Lung (tissue), 12 donors: ENCODE measurements around the gene TENT4A. TPM values are rescaled to one million over a fixed set of nuclear protein-coding genes. Genes with fewer than 3 reads are reported as not detected.

Experiments
- ATAC-seq: fragments of 200-7000 bp; cut with Tn5 transposase; one replicate; pipeline ENCODE4 v1.9.1; 2020; ENCODE audit warnings: moderate number of reproducible peaks; ENCODE audit not compliant: insufficient read depth, low FRiP score
- DNase-seq, 3 donors: peaks; one replicate each; pipeline ENCODE4 v3.0.0-alpha.2; 2013 to 2017
- H3K27ac ChIP-seq, 2 donors: one replicate each; pipeline ENCODE4 v1.5.1; 2013; ENCODE audit warnings: mild to moderate bottlenecking in 2 of 2, moderate library complexity in 2 of 2, control low read depth in 1 of 2, inconsistent platforms in 1 of 2, low read depth in 1 of 2, low read length in 1 of 2
- H3K27me3 ChIP-seq, 3 donors: one replicate each; pipeline ENCODE4 v1.5.1; 2013; ENCODE audit warnings: low read length in 2 of 3; ENCODE audit not compliant: control insufficient read depth in 3 of 3, insufficient read depth in 3 of 3
- H3K36me3 ChIP-seq, 4 donors: one replicate each; pipeline ENCODE4 v1.5.1; 2013; ENCODE audit warnings: low read length in 4 of 4, mild to moderate bottlenecking in 1 of 4, moderate library complexity in 1 of 4; ENCODE audit not compliant: control insufficient read depth in 4 of 4, insufficient read depth in 4 of 4
- H3K4me1 ChIP-seq, 5 donors: one replicate each; pipeline ENCODE4 v1.5.1; 2013; ENCODE audit warnings: low read length in 5 of 5, mild to moderate bottlenecking in 2 of 5, moderate library complexity in 1 of 5; ENCODE audit not compliant: control insufficient read depth in 5 of 5, insufficient read depth in 5 of 5
- H3K4me3 ChIP-seq: one replicate; pipeline ENCODE4 v1.5.1; 2013; ENCODE audit warnings: mild to moderate bottlenecking, control low read depth, moderate library complexity
- H3K9ac ChIP-seq, 2 donors: one replicate each; pipeline ENCODE4 v1.5.1; 2013; ENCODE audit warnings: low read length in 2 of 2, control low read depth in 1 of 2; ENCODE audit not compliant: insufficient read depth in 1 of 2
- H3K9me3 ChIP-seq, 4 donors: one replicate each; pipeline ENCODE4 v1.5.1; 2013; ENCODE audit warnings: low read length in 3 of 4, mild to moderate bottlenecking in 1 of 4, moderate library complexity in 1 of 4; ENCODE audit not compliant: control insufficient read depth in 4 of 4, insufficient read depth in 3 of 4
- CTCF ChIP-seq: IDR thresholded peaks from 2 replicates; pipeline ENCODE4 v1.5.1; 2012; ENCODE audit warnings: mild to moderate bottlenecking; ENCODE audit errors: control extremely low read depth, extremely low read depth
- WGBS, 2 donors: extraction: QIAGEN DNeasy Blood & Tissue Kit; methylation state at CpG; one replicate each; pipeline ENCODE4 v1.1.7; 2013; 5-methylcytosine and 5-hydroxymethylcytosine counted together
- polyA plus RNA-seq, 2 donors: library from polyadenylated mRNA; stranded (reverse); fragments of 200-250 nt; gene quantifications; one replicate each; pipeline ENCODE4 v1.2.1, GENCODE V29; 2013
- total RNA-seq, 2 donors: library from RNA; depleted of rRNA in 1 of 2; stranded (reverse); fragments of >200 nt in 1 of 2; gene quantifications; one replicate each; pipeline ENCODE4 v1.2.1, GENCODE V29; 2014 to 2021
- donor health status: control.
- donor health status: control.
- donor health status: Bipolar disorder and iron deficiency.
- donor health status: healthy.
- donor health status: DM: yes; HTN: yes; CAD: no.

The TENT4A gene
- total and polyA plus RNA-seq, 4 donors = 9.4 to 46.9 (median 17.3) TPM

GRCh38 chr5:6749026-6749716, 35.9 kb downstream of the TENT4A start:
- H3K36me3 ChIP-seq = peaks cover 17 to 47% (median 30%) of the 10 kb centered on the region in 4 donors
- no peak for DNase-seq
- 95% methylated on average over 22 of the region's 22 CpGs for WGBS, 2 donors

GRCh38 chr5:6750142-6750840, 37.1 kb downstream of the TENT4A start:
- no peak for DNase-seq

More at GRCh38 chr5:6749026-6749716, 35.9 kb downstream of the TENT4A start:
- Histone ChIP-seq H3K27ac (no peak overlapping the region), H3K9me3 (no peaks in the 10 kb centered on the region), H3K9ac (no peak overlapping the region), H3K4me1 (peaks cover 0 to 2% (median 0%) of the 10 kb centered on the region in 5 donors), H3K27me3 (no peaks in the 10 kb centered on the region), H3K4me3 (no peak overlapping the region)
- ATAC-seq = no peak
- no peak for TF ChIP-seq CTCF

GRCh38 chr5:6750951-6751685, 37.9 kb downstream of the TENT4A start:
- 91 to 96% methylated on average over 18 of the region's 18 CpGs for WGBS, 2 donors
- no peak overlapping the region for H3K27ac ChIP-seq
- DNase-seq (no peak), ATAC-seq (no peak)
- H3K4me1 ChIP-seq = peaks cover 0 to 2% (median 0%) of the 10 kb centered on the region in 5 donors
- no peaks in the 10 kb centered on the region for H3K9me3 ChIP-seq
- no peaks in the 10 kb centered on the region for H3K27me3 ChIP-seq
- H3K9ac ChIP-seq = no peak overlapping the region
- TF ChIP-seq CTCF = no peak
- H3K36me3 ChIP-seq = peaks cover 29 to 57% (median 43%) of the 10 kb centered on the region in 4 donors
- H3K4me3 ChIP-seq = no peak overlapping the region

More at GRCh38 chr5:6750142-6750840, 37.1 kb downstream of the TENT4A start:
- Histone ChIP-seq H3K27ac (no peak overlapping the region), H3K9me3 (no peaks in the 10 kb centered on the region), H3K9ac (no peak overlapping the region), H3K27me3 (no peaks in the 10 kb centered on the region), H3K36me3 (peaks cover 22 to 54% (median 38%) of the 10 kb centered on the region in 4 donors), H3K4me1 (peaks cover 0 to 2% (median 0%) of the 10 kb centered on the region in 5 donors), H3K4me3 (no peak overlapping the region)
- 89 to 96% methylated on average over 23 of the region's 23 CpGs for WGBS, 2 donors
- TF ChIP-seq CTCF = no peak
- ATAC-seq = no peak
